Islet precursor cell (in vitro differentiated cells): Measurements from ENCODE around the gene GGCX.
"Not testable (repeated sequence)": the region's sequence is repeated elsewhere in the genome, so short reads cannot be mapped to it uniquely, and the experiment has no call there.

Source experiments
- DNase-seq: peaks from one replicate; pipeline ENCODE4 v3.0.0-alpha.2; 2018

The GGCX gene

GRCh38 chr2:85561280-85562212 lies at the start of gene GGCX:
TSS of gene GGCX (minus strand) at chr2:85561493. CDS start at chr2:85561428, 65 bp downstream.
- peak; percentile 98 for DNase-seq

- peak; percentile 52 for DNase-seq
Observed at GRCh38 chr2:85607268-85608215, 46.2 kb upstream of the GGCX start.

- DNase-seq, result no peak
Observed at GRCh38 chr2:85606116-85606455, 44.8 kb upstream of the GGCX start.

- DNase-seq, result no peak
Observed at GRCh38 chr2:85605406-85606115, 44.3 kb upstream of the GGCX start.

- no peak for DNase-seq
Observed at GRCh38 chr2:85604568-85605339, 43.5 kb upstream of the GGCX start.

GRCh38 chr2:85604133-85604444 lies 42.8 kb upstream of the GGCX start:
- not testable (repeated sequence) for DNase-seq

- peak; percentile 95 for DNase-seq
Observed at GRCh38 chr2:85602476-85603234, 41.4 kb upstream of the GGCX start, which contains the start of gene TMEM150A. TSS of gene TMEM150A (minus strand) at chr2:85602698. CDS start at chr2:85601948, 750 bp downstream.

GRCh38 chr2:85601771-85602475 lies 40.6 kb upstream of the GGCX start:
- no peak for DNase-seq

GRCh38 chr2:85600951-85601770 lies 39.9 kb upstream of the GGCX start:
- DNase-seq, result peak; percentile 49

- no peak for DNase-seq
Observed at GRCh38 chr2:85600235-85600575, 38.9 kb upstream of the GGCX start.

- no peak for DNase-seq
Observed at GRCh38 chr2:85599468-85600234, 38.4 kb upstream of the GGCX start.

GRCh38 chr2:85598594-85599340 lies 37.5 kb upstream of the GGCX start:
- no peak for DNase-seq

- DNase-seq, result no peak
Observed at GRCh38 chr2:85597241-85597640, 35.9 kb upstream of the GGCX start.

GRCh38 chr2:85596486-85597143 lies 35.3 kb upstream of the GGCX start:
- DNase-seq, result no peak

GRCh38 chr2:85596026-85596333 lies 34.7 kb upstream of the GGCX start:
- no peak for DNase-seq

- DNase-seq, result peak; percentile 99
Observed at GRCh38 chr2:85595301-85596025, 34.2 kb upstream of the GGCX start, which contains the start of gene RNF181. TSS of gene RNF181 (plus strand) at chr2:85595745. CDS start at chr2:85595764, 19 bp downstream.

GRCh38 chr2:85594715-85595300 lies 33.5 kb upstream of the GGCX start:
- no peak for DNase-seq
